Right cardiac atrium (tissue), 5 donors: ENCODE data around the gene CGB1. TPM values are rescaled to one million over a fixed set of nuclear protein-coding genes. Genes with fewer than 3 reads are reported as not detected.
"Not testable (repeated sequence)": the region's sequence is repeated elsewhere in the genome, so short reads cannot be mapped to it uniquely, and the experiment has no call there.

ENCODE experiments used
- ATAC-seq, 2 donors: fragments of 200-7000 bp; cut with Tn5 transposase; one replicate each; pipeline versions ENCODE4 v1.8.0 to v1.9.1; 2020; ENCODE audit warnings: moderate library complexity in 2 of 2, mild to moderate bottlenecking in 1 of 2
- DNase-seq, 3 donors: peaks; one replicate each; pipeline ENCODE4 v3.0.0-alpha.2; 2020
- H3K27ac ChIP-seq: one replicate; pipeline ENCODE4 v1.5.1; 2013; ENCODE audit warnings: mild to moderate bottlenecking, low read length, control low read depth, moderate library complexity
- H3K27me3 ChIP-seq: one replicate; pipeline ENCODE4 v1.6.1; 2013; ENCODE audit not compliant: control insufficient read depth, insufficient read depth
- H3K4me1 ChIP-seq: one replicate; pipeline ENCODE4 v1.6.1; 2013; ENCODE audit warnings: low read length; ENCODE audit not compliant: control insufficient read depth, insufficient read depth
- H3K4me3 ChIP-seq: one replicate; pipeline ENCODE4 v1.5.1; 2013; ENCODE audit warnings: low read length, control low read depth
- H3K9me3 ChIP-seq: one replicate; pipeline ENCODE4 v1.6.1; 2013; ENCODE audit warnings: low read length; ENCODE audit not compliant: control insufficient read depth
- WGBS: extraction: QIAGEN DNeasy Blood & Tissue Kit; methylation state at CpG from one replicate; pipeline ENCODE4 v1.1.7; 2013; 5-methylcytosine and 5-hydroxymethylcytosine counted together
- intact Hi-C, 4 donors: fragments of 100-400 bp; cut with DNase I; formaldehyde crosslinking; loops; one replicate each; pipeline versions ENCODE4 v1.11.0 to v1.14.0; 2022 to 2023
- polyA plus RNA-seq: library from polyadenylated mRNA; stranded (reverse); fragments of 200-250 nt; gene quantifications from one replicate; pipeline ENCODE4 v1.2.3, GENCODE V29; 2013
- total RNA-seq, 4 donors: library from RNA; stranded (reverse); fragmentation: NEBNext Ultra II Directional; extraction: Animal tissue kit (Norgen Biotek cat#: 25700); gene quantifications; one replicate each; pipeline ENCODE4 v1.2.1, GENCODE V29; 2021
- donor health status: healthy with polysubstance abuse.
- donor health status: DM: no; HTN: yes; CAD: no.
- donor health status: DM: no; HTN: no; CAD: no.
- donor health status: DM: no; HTN: yes; CAD: no; lungs with severe emphysema.
- donor health status: DM: yes; HTN: yes; CAD: no.

CGB1 gene
- total and polyA plus RNA-seq, 5 donors = not detected

DNA sequence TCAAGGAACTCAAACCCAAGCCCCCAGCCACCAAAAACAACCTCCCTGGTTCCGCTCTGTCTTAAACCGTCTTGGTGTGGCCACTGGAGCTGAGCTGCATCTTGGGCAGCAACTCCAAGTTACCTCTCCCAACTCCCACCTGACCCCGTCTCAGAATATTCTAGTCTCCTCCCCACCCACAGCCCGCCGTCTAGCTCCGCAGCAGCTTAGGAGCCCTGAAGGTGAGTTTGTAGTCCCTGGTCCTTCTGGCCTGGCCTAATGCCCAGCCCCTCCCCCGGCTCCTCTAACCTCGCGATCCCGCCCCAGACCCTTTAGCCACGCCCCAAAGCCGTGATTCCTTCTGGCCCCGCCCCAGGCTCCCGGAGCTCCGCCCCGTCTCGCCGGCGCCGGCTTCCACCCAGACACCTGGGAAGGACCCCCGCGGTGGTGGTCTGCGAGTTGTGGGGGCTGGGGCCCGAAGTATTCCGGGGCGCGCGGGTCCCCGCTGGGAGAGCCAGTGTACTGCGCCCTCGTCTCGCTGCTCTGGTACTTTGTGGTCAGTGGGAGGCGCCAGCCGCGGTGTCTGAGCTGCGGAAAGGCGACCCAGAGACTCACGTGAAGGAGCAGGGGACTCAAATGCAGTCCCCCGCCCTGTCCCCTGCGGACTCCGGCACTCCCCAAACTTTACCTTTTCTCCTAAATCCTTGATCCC lies 17.3 kb downstream of the CGB1 start:
- Histone ChIP-seq H3K4me1 (no peaks in the 10 kb centered on the region), H3K27me3 (no peaks in the 10 kb centered on the region), H3K27ac (no peak overlapping the region), H3K4me3 (peak overlapping the region; percentile 35), H3K9me3 (no peaks in the 10 kb centered on the region)
- peak; percentile 71 to 75 for ATAC-seq
- 15% methylated on average over 41 of the region's 41 CpGs for WGBS
- intact Hi-C loops = no loop called here
- DNase-seq = peak; percentile 60 to 89 (median 88)

- H3K4me3 ChIP-seq = peak overlapping the region; percentile 53
- H3K4me1 ChIP-seq, H3K27me3 ChIP-seq, intact Hi-C loops, H3K27ac ChIP-seq, H3K9me3 ChIP-seq: not testable (repeated sequence)
- DNase-seq (peak in 2 of 3 donors; percentile 71 to 79), ATAC-seq (peak; percentile 6 to 32)
- 4% methylated on average over 50 of the region's 50 CpGs for WGBS
These were observed 18.1 kb downstream of the CGB1 start for GRCh38 chr19:49018388-49019241.

DNA sequence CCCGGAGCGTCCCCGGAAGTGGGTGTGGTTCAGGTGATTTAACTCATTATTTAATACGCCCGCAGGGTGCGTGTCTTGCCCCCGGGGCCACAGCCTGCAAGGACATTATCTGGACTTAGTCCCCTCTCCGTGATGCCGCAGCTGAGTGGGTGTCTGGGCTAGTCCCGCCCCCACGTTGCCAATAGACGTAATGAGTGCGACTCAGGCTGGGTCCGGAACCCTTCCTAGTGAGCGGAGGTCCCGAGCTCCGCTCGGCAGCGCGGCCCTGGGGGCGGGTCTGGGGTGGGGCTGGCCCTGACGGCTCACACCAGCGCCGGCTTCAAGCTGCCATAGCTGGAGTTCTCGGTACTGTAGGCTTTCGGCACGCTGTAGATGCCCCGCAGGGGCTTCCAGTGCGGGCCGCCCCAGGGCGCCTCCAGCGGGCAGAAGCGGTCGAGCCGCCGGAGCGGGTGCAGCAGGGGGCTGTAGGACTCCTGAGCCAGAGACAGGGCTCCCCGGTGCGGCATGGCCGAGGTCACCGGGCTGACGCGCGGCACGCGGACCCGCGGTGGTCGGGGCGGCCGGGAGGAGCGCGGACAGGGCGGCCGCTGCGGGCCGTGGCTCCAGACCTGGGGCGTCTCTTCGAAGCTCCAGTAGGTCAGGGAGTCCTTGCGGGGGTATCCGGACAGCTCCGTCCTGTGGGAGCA lies 18.9 kb downstream of the CGB1 start:
- no peaks in the 10 kb centered on the region for H3K4me1 ChIP-seq
- no peaks in the 10 kb centered on the region for H3K27me3 ChIP-seq
- H3K9me3 ChIP-seq = no peaks in the 10 kb centered on the region
- peak; percentile 62 to 80 (median 79) for DNase-seq
- H3K4me3 ChIP-seq = peak overlapping the region; percentile 53
- no peak overlapping the region for H3K27ac ChIP-seq
- intact Hi-C loops = no loop called here
- ATAC-seq = peak; percentile 66 to 72
- 1% methylated on average over 62 of the region's 62 CpGs for WGBS

DNA sequence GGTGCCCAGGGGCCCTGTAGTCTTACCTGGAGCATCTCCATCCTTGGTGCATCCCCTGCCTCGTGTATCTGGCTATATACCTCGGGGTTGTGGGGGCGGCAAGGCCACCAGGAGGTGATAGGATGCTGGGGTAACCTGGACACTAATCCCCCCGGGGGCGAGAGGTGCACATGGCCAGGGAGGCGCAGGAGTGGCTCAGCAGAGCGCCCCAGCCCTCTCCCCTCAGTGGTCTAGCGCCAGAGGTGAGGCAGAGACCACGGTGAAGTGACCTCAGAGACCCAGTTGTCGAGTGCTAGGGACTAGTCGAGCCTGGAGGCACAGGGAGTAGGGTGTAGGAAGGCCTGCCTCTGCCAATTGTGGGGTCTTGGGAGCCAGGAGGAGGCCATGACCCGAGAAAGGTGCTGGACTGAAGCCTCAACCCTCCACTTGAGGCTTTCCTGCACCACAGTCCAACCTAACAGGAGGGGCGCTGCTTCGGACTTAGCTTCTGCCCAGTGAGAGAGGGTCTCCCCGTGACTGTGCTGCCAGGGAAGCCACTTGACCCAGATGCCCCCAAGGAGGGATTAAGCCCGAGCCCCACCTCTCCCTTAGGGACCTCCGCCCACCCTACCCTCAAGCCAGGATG lies 19.5 kb downstream of the CGB1 start, which contains the start of gene LHB:
TSS of gene LHB (minus strand) at position 51 of the 625 bp plus-strand sequence. CDS start at position 41, 10 bp downstream.
- no peaks in the 10 kb centered on the region for H3K27me3 ChIP-seq
- ATAC-seq (no peak), DNase-seq (no peak)
- H3K9me3 ChIP-seq = no peaks in the 10 kb centered on the region
- WGBS = 71% methylated on average over 17 of the region's 17 CpGs
- no peaks in the 10 kb centered on the region for H3K4me1 ChIP-seq
- H3K4me3 ChIP-seq = peak within 1 kb of the TSS; percentile 53
- intact Hi-C loops = no loop called here
- no peak within 1 kb of the TSS for H3K27ac ChIP-seq

GRCh38 chr19:49016067-49016839 lies 20.4 kb downstream of the CGB1 start:
- WGBS = 95% methylated on average over 26 of the region's 29 CpGs

DNA sequence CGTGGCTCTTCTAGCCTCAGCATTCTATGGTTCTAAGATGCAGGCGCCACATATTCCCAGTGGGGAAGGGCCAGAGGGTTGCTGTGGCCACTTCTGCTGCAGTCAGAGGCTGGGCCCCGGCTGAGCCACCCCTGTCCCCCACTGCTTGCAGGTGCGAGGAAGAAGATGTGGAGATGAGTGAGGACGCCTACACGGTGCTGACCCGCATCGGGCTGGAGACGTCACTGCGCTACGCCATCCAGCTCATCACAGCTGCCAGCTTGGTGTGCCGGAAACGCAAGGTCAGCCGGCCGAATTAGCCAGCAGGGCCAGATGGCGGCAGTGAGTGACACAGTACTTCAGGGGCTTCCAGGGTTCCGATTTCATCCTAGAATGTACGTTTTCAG lies 21.8 kb downstream of the CGB1 start:
- no peaks in the 10 kb centered on the region for H3K27me3 ChIP-seq
- DNase-seq = peak in 1 of 3 donors; percentile 34
- no peak for ATAC-seq
- H3K27ac ChIP-seq = no peak overlapping the region
- H3K4me3 ChIP-seq = no peak overlapping the region
- WGBS = 91% methylated on average over 18 of the region's 18 CpGs
- no peaks in the 10 kb centered on the region for H3K4me1 ChIP-seq
- no peaks in the 10 kb centered on the region for H3K9me3 ChIP-seq
- intact Hi-C loops = no loop called here

More at GRCh38 chr19:49016067-49016839, 20.4 kb downstream of the CGB1 start:
- no peak overlapping the region for H3K27ac ChIP-seq
- no peaks in the 10 kb centered on the region for H3K27me3 ChIP-seq
- no peaks in the 10 kb centered on the region for H3K4me1 ChIP-seq
- ATAC-seq = no peak
- intact Hi-C loops = no loop called here
- peak in 1 of 3 donors; percentile 25 for DNase-seq
- H3K4me3 ChIP-seq = no peak overlapping the region
- no peaks in the 10 kb centered on the region for H3K9me3 ChIP-seq

DNA sequence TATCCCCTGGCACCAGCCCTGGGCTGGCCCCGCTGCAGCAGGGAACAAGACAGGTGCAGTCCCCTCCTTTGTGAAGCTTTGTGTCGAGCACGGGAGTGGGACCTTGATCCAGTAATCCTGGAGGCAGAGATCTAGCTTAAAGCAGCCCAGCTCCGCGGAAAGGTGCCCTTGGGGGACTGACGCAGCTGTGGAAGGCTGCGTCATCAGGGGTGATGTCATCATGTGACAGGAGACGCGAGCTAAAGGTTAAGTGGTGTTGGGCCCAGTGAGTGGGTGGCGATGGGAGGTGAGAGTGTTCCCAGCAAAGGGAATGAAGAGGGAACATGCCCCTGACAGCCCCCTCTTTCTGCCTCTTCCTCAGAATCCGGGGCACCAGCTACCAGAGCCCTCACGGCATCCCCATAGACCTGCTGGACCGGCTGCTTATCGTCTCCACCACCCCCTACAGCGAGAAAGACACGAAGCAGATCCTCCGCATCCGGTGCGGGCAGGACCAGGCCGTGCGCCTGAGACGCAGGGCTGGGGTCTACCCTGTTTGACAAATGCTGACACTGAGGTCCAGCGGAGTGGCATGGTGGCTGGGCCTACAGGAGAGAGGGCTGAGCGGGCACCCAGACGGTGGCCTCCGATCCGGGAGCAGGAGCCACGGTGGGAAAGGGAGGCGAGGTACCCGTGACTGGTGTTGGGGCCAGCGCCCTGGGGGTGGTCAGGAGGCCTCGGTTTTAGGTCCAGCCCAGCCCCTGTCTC lies 22.4 kb downstream of the CGB1 start:
- WGBS = 88% methylated on average over 32 of the region's 32 CpGs
- H3K4me1 ChIP-seq = no peaks in the 10 kb centered on the region
- intact Hi-C loops = no loop called here
- no peak overlapping the region for H3K27ac ChIP-seq
- no peak overlapping the region for H3K4me3 ChIP-seq
- H3K9me3 ChIP-seq = no peaks in the 10 kb centered on the region
- DNase-seq (peak in 1 of 3 donors; percentile 33), ATAC-seq (no peak)
- no peaks in the 10 kb centered on the region for H3K27me3 ChIP-seq

- Histone ChIP-seq H3K9me3 (no peaks in the 10 kb centered on the region), H3K27ac (no peak overlapping the region), H3K4me3 (no peak overlapping the region), H3K4me1 (no peaks in the 10 kb centered on the region), H3K27me3 (no peaks in the 10 kb centered on the region)
- ATAC-seq = no peak
- intact Hi-C loops = no loop called here
- DNase-seq = no peak
- 85% methylated on average over 17 of the region's 17 CpGs for WGBS
These were observed 25.5 kb downstream of the CGB1 start for GRCh38 chr19:49011194-49011593.

GRCh38 chr19:49010453-49010852 lies 26.2 kb downstream of the CGB1 start:
- H3K27ac ChIP-seq = no peak overlapping the region
- H3K4me3 ChIP-seq = no peak overlapping the region
- intact Hi-C loops = no loop called here
- H3K27me3 ChIP-seq = no peaks in the 10 kb centered on the region
- WGBS = 92% methylated on average over 18 of the region's 18 CpGs
- no peaks in the 10 kb centered on the region for H3K4me1 ChIP-seq
- no peaks in the 10 kb centered on the region for H3K9me3 ChIP-seq
- ATAC-seq (no peak), DNase-seq (no peak)
